GM12873 (cell line): ENCODE measurements around the gene CDH8.

ENCODE experiments used
- CTCF ChIP-seq: IDR thresholded peaks from 2 replicates; pipeline ENCODE4 v1.5.1; 2012; ENCODE audit warnings: low read depth, mild to moderate bottlenecking, moderate library complexity, low read length, control low read depth; ENCODE audit not compliant: insufficient read depth; ENCODE audit errors: missing control alignments

CDH8 gene

GRCh38 chr16:61937646-61938045 lies 98.6 kb downstream of the CDH8 start:
- TF ChIP-seq CTCF = no peak

DNA sequence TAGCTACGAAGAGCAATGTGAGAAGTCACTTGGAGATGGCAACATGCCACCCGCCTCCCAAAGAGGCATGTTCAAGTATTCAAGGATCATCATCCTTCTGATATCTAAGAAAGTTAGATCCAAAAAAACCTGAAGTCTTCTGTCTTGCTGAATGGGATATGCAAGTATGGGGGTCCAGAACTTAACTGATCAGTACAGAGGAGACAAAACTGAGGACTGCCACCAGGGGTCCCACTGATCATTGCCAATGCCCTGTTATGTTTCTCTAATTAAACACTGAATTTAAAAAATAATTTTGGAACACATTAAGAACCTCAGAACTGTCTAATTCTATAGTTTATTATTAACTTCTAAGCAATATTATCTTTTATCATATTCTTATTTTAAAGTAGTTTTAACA lies 99.7 kb downstream of the CDH8 start:
- peak; percentile 31 for TF ChIP-seq CTCF

GRCh38 chr16:61934601-61935000 lies 101.6 kb downstream of the CDH8 start:
- no peak for TF ChIP-seq CTCF

- TF ChIP-seq CTCF = no peak
Observed at GRCh38 chr16:61929776-61930175, 106.5 kb downstream of the CDH8 start.

DNA sequence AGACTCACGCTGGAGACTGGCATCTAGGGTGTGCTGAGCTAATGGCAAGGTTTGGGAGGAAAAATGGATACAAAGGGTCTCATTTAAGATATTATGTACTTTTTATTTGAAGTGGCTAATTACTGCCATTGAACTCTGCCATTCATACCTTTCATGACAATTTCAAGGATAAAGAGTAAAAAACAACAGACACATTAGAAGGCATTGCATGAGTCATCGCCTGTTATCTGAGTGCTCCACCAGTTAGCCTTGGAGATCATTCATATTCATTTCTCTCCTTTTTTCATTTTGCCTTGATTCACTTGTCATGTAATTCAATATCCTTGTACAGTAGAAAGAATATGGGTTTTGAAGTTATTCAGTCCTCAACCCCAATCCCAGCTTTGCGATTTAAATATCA lies 109.5 kb downstream of the CDH8 start:
- no peak for TF ChIP-seq CTCF

GRCh38 chr16:61923629-61924028 lies 112.6 kb downstream of the CDH8 start:
- no peak for TF ChIP-seq CTCF

DNA sequence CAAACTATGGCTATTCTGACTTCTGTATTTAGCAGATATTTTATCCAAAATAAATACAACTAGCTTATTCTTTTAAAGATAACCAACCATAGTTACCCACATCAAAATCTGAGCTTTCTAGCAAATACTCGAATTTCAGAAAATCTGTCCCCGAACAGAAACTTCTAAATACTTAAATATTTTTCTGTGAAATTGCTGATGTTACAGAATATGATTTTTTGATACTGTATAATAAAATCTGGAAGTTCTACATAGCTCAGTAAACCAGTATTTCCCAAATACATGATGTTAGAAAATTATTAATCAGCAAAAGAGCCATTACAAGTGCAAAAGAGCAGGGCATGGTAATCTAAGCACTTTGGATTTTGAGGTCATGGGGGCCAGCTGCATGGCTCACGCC lies 114.9 kb downstream of the CDH8 start:
- no peak for TF ChIP-seq CTCF
